NCI-H2227 treated with DMSO at 0.1 percent for 48 hours (cell line): ENCODE results near the gene GALNT6.
A peak's percentile ranks its signal among the peaks of the same experiment; 100 is the strongest.

Experiments
- DNase-seq: peaks from one replicate; lab custom pipeline; 2025; lab: John Stamatoyannopoulos, UW

Gene GALNT6

GRCh38 chr12:51391283-51392123, at the start of gene GALNT6:
Gene GALNT6, minus strand, starts transcription at chr12:51391406. Its CDS starts 11,625 bp downstream, at chr12:51379781.
- peak; percentile 4 for DNase-seq

GRCh38 chr12:51439330-51439729, 48.1 kb upstream of the GALNT6 start:
- no peak for DNase-seq

- no peak for DNase-seq
Measured at GRCh38 chr12:51437431-51437830, 46.2 kb upstream of the GALNT6 start.

GRCh38 chr12:51434305-51434704, 43.1 kb upstream of the GALNT6 start:
- DNase-seq: no peak

- peak; percentile 48 for DNase-seq
Measured at GRCh38 chr12:51432921-51433320, 41.7 kb upstream of the GALNT6 start.

- DNase-seq: no peak
Measured at GRCh38 chr12:51430196-51430895, 39.1 kb upstream of the GALNT6 start.

GRCh38 chr12:51429700-51430099, 38.5 kb upstream of the GALNT6 start:
- DNase-seq: no peak

- DNase-seq: no peak
Measured at GRCh38 chr12:51428256-51428655, 37.0 kb upstream of the GALNT6 start.

- peak; percentile 92 for DNase-seq
Measured at GRCh38 chr12:51424662-51425539, 33.7 kb upstream of the GALNT6 start, which contains the start of gene SLC4A8. Gene SLC4A8, plus strand, starts transcription at chr12:51424831. Its CDS starts 157 bp downstream, at chr12:51424988.

- peak; percentile 47 for DNase-seq
Measured at GRCh38 chr12:51424094-51424661, 33.0 kb upstream of the GALNT6 start.

- peak; percentile 8 for DNase-seq
Measured at GRCh38 chr12:51421266-51421884, 30.2 kb upstream of the GALNT6 start.

GRCh38 chr12:51419425-51420193, 28.4 kb upstream of the GALNT6 start:
- DNase-seq: peak; percentile 71

GRCh38 chr12:51417826-51418225, 26.6 kb upstream of the GALNT6 start:
- no peak for DNase-seq

GRCh38 chr12:51415931-51416330, 24.7 kb upstream of the GALNT6 start:
- no peak for DNase-seq

- DNase-seq: no peak
Measured at GRCh38 chr12:51413791-51414190, 22.6 kb upstream of the GALNT6 start.

- no peak for DNase-seq
Measured at GRCh38 chr12:51413149-51413548, 21.9 kb upstream of the GALNT6 start.

GRCh38 chr12:51409846-51410245, 18.6 kb upstream of the GALNT6 start:
- no peak for DNase-seq

GRCh38 chr12:51407604-51408003, 16.4 kb upstream of the GALNT6 start:
- no peak for DNase-seq

- DNase-seq: no peak
Measured at GRCh38 chr12:51406859-51407258, 15.7 kb upstream of the GALNT6 start.

- DNase-seq: no peak
Measured at GRCh38 chr12:51406290-51406689, 15.1 kb upstream of the GALNT6 start.

GRCh38 chr12:51405801-51406207, 14.6 kb upstream of the GALNT6 start:
- no peak for DNase-seq
